ENCODE data around the gene TRIO. TPM values are rescaled to one million over a fixed set of nuclear protein-coding genes. Genes with fewer than 3 reads are reported as not detected.

Gene TRIO
- total and polyA plus RNA-seq, 2 donors (not counting 3 experiments of a cell fraction or from before 2014, with no cell fraction given) = 82.9 to 248 TPM

DNA sequence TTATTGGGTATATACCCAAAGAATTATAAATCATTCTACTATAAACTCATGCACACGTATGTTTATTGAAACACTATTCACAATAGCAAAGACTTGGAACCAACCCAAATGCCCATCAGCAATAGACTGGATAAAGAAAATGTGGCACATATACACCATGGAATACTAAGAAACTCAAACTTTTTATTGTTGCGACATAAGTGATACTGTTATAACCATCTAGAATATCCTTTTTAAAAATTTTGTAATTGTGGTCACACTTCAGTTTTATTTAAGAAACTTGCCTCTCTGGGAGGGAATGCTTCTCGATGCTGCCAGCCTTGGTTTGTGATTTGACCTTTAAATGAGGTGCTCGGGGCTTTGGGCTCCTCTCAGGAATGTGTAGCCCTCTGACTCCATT lies 237.6 kb downstream of the TRIO start:
- Histone ChIP-seq H3K9me3 (replicated peaks; ENCODE audit: control insufficient read depth, insufficient read depth, low read length) (no peaks in the 10 kb centered on the region), H3K4me1 (ENCODE audit: control insufficient read depth, extremely low read depth, insufficient read depth, low read length) (no peaks in the 10 kb centered on the region), H3K4me3 (replicated peaks in 1 of 3; ENCODE audit: insufficient read depth in 1 of 3, low read depth in 1 of 3, low read length in 3 of 3) (no peak overlapping the region), H3K4me2 (ENCODE audit: insufficient read depth, low read length) (no peak overlapping the region), H4K20me1 (replicated peaks; ENCODE audit: control insufficient read depth, extremely low read depth, insufficient read depth, low read length) (no peaks in the 10 kb centered on the region), H3K9me1 (replicated peaks; ENCODE audit: control insufficient read depth, extremely low read depth, insufficient read depth, low read length) (no peaks in the 10 kb centered on the region), H3K36me3 (ENCODE audit: control insufficient read depth in 2 of 2, extremely low read depth in 1 of 2, insufficient read depth in 2 of 2, low read length in 2 of 2) (peaks cover 32 to 37% of the 10 kb centered on the region in 2 experiments), H3K27ac (ENCODE audit: insufficient read depth, low read depth, low read length) (no peak overlapping the region), H3K9ac (replicated peaks; ENCODE audit: extremely low read depth, insufficient read depth, low read length) (no peak overlapping the region), H2AFZ (ENCODE audit: low read depth, low read length) (no peak overlapping the region), H3K79me2 (ENCODE audit: control insufficient read depth, insufficient read depth, low read length) (peaks cover 8% of the 10 kb centered on the region), H3K27me3 (ENCODE audit: control insufficient read depth in 2 of 2, insufficient read depth in 2 of 2, low read length in 2 of 2) (no peaks in the 10 kb centered on the region)
- ChIA-PET POLR2A (no interaction called here), CTCF (no interaction called here)
- dilution Hi-C loops (cut with MboI; ENCODE audit: extremely low pct_ligation_motif_present, low sequenced_read_pairs) = loop anchor here (25.0 kb wide), 1 partner anchor 257 kb away; no protein-coding TSS in a partner anchor
- DNase-seq (ENCODE audit: low read depth, low spot score) (no peak), FAIRE-seq (no peak)
- BruUV-seq (replicated peaks) = no TSS peak
- TF ChIP-seq, protein P1, sequence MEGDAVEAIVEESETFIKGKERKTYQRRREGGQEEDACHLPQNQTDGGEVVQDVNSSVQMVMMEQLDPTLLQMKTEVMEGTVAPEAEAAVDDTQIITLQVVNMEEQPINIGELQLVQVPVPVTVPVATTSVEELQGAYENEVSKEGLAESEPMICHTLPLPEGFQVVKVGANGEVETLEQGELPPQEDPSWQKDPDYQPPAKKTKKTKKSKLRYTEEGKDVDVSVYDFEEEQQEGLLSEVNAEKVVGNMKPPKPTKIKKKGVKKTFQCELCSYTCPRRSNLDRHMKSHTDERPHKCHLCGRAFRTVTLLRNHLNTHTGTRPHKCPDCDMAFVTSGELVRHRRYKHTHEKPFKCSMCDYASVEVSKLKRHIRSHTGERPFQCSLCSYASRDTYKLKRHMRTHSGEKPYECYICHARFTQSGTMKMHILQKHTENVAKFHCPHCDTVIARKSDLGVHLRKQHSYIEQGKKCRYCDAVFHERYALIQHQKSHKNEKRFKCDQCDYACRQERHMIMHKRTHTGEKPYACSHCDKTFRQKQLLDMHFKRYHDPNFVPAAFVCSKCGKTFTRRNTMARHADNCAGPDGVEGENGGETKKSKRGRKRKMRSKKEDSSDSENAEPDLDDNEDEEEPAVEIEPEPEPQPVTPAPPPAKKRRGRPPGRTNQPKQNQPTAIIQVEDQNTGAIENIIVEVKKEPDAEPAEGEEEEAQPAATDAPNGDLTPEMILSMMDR (IDR thresholded peaks at IDR 0.05; ENCODE audit: extremely low read depth in 1 of 2, insufficient read depth in 1 of 2, low read depth in 1 of 2, low read length in 2 of 2) = no peak
- intact Hi-C loops (cut with micrococcal nuclease) = no loop called here

DNA sequence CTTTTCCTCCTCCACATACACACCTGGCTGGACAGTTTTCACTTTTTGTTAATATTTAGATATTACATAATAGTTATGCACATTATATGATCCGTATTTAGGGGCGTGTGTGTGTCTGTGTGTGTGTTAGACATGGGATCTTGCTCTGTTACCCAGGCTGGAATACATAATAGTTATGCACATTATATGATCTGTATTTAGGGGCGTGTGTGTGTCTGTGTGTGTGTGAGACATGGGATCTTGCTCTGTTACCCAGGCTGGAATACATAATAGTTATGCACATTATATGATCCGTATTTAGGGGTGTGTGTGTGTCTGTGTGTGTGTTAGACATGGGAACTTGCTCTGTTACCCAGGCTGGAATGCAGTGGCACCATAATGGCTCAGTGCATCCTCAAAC lies 239.5 kb downstream of the TRIO start:
- Histone ChIP-seq H3K27me3 (ENCODE audit: control insufficient read depth in 2 of 2, insufficient read depth in 2 of 2, low read length in 2 of 2) (no peaks in the 10 kb centered on the region), H3K9me1 (replicated peaks; ENCODE audit: control insufficient read depth, extremely low read depth, insufficient read depth, low read length) (no peaks in the 10 kb centered on the region), H3K4me2 (ENCODE audit: insufficient read depth, low read length) (no peak overlapping the region), H3K4me1 (ENCODE audit: control insufficient read depth, extremely low read depth, insufficient read depth, low read length) (no peaks in the 10 kb centered on the region), H2AFZ (ENCODE audit: low read depth, low read length) (no peak overlapping the region), H4K20me1 (replicated peaks; ENCODE audit: control insufficient read depth, extremely low read depth, insufficient read depth, low read length) (no peaks in the 10 kb centered on the region), H3K79me2 (ENCODE audit: control insufficient read depth, insufficient read depth, low read length) (peaks cover 11% of the 10 kb centered on the region), H3K9ac (replicated peaks; ENCODE audit: extremely low read depth, insufficient read depth, low read length) (no peak overlapping the region), H3K27ac (ENCODE audit: insufficient read depth, low read depth, low read length) (no peak overlapping the region), H3K4me3 (replicated peaks in 1 of 3; ENCODE audit: insufficient read depth in 1 of 3, low read depth in 1 of 3, low read length in 3 of 3) (no peak overlapping the region), H3K9me3 (replicated peaks; ENCODE audit: control insufficient read depth, insufficient read depth, low read length) (no peaks in the 10 kb centered on the region), H3K36me3 (ENCODE audit: control insufficient read depth in 2 of 2, extremely low read depth in 1 of 2, insufficient read depth in 2 of 2, low read length in 2 of 2) (peaks cover 38 to 39% of the 10 kb centered on the region in 2 experiments)
- POLR2A ChIA-PET = interaction anchor here (0.6 kb wide), 1 partner anchor 75 kb away, joined by 3 read pairs; no protein-coding TSS in a partner anchor
- no TSS peak for BruUV-seq (replicated peaks)
- FAIRE-seq (no peak), DNase-seq (ENCODE audit: low read depth, low spot score) (no peak)
- intact Hi-C loops (cut with micrococcal nuclease) = no loop called here
- CTCF ChIA-PET = interaction anchor here (1.5 to 2.4 kb wide), 3 partner anchors 15 to 406 kb away, joined by 3 to 22 read pairs (median 9); no protein-coding TSS in a partner anchor
- dilution Hi-C loops (cut with MboI; ENCODE audit: extremely low pct_ligation_motif_present, low sequenced_read_pairs) = loop anchor here (25.0 kb wide), 1 partner anchor 255 kb away; no protein-coding TSS in a partner anchor
- TF ChIP-seq EZH2 (IDR thresholded peaks at IDR 0.05; ENCODE audit: borderline replicate concordance, low read depth, low read length, severe bottlenecking) (no peak), POLR2AphosphoS5 (IDR thresholded peaks at IDR 0.05; ENCODE audit: insufficient read depth, low read depth, low read length) (no peak), POLR2A (IDR thresholded peaks at IDR 0.05; ENCODE audit: low read depth, low read length) (no peak), MYC (IDR thresholded peaks at IDR 0.05; ENCODE audit: low read depth, low read length) (no peak), FOS (IDR thresholded peaks at IDR 0.05; ENCODE audit: borderline replicate concordance, insufficient read depth, low read length) (no peak), GATA2 (IDR thresholded peaks at IDR 0.05; ENCODE audit: insufficient read depth, insufficient read length, low read depth, low read length) (no peak), JUN (IDR thresholded peaks at IDR 0.05; ENCODE audit: borderline replicate concordance, insufficient read depth, insufficient read length, low read depth) (no peak)
- TF ChIP-seq, protein P1 (IDR thresholded peaks at IDR 0.05; ENCODE audit: extremely low read depth in 1 of 2, insufficient read depth in 1 of 2, low read depth in 1 of 2, low read length in 2 of 2) = no peak
- TF ChIP-seq, protein P2, sequence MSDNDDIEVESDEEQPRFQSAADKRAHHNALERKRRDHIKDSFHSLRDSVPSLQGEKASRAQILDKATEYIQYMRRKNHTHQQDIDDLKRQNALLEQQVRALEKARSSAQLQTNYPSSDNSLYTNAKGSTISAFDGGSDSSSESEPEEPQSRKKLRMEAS (IDR thresholded peaks at IDR 0.05; ENCODE audit: insufficient read depth, insufficient read length) = no peak
